HFFc6 (cell line): ENCODE measurements around the gene HS3ST3A1. TPM values are rescaled to one million over a fixed set of nuclear protein-coding genes. Genes with fewer than 3 reads are reported as not detected.
A peak's percentile ranks its signal among the peaks of the same experiment; 100 is the strongest.

ENCODE experiments used
- DNase-seq: peaks from one replicate; pipeline ENCODE4 v3.0.0-alpha.2; 2018
- H3K27ac Mint-ChIP-seq: 2 replicates; pipeline ENCODE4 v1.8.0; 2020; ENCODE audit warnings: mild to moderate bottlenecking, mixed read lengths
- H3K27me3 Mint-ChIP-seq: 2 replicates; pipeline ENCODE4 v1.8.0; 2021; ENCODE audit warnings: mild to moderate bottlenecking, moderate library complexity, mixed read lengths; ENCODE audit not compliant: insufficient read depth
- H3K36me3 Mint-ChIP-seq: 2 replicates; pipeline ENCODE4 v1.8.0; 2021; ENCODE audit warnings: low read depth, mixed read lengths
- H3K4me1 Mint-ChIP-seq: 2 replicates; pipeline ENCODE4 v1.8.0; 2020; ENCODE audit warnings: low read depth, mixed read lengths
- H3K4me3 Mint-ChIP-seq: 2 replicates; pipeline ENCODE4 v1.8.0; 2020; ENCODE audit warnings: mild to moderate bottlenecking, moderate library complexity, mixed read lengths
- H3K9me3 Mint-ChIP-seq: 2 replicates; pipeline ENCODE4 v1.8.0; 2020; ENCODE audit warnings: mild to moderate bottlenecking, mixed read lengths
- total RNA-seq, 6 experiments: library from RNA; stranded (reverse); fragmentation: NEBNext Ultra II Directional; extraction: Animal tissue kit (Norgen Biotek cat#: 25700); gene quantifications; 2 replicates in 1 of 6; 3 replicates in 5 of 6; pipeline ENCODE4 v1.2.3, GENCODE V29; 2021
- TF ChIP-seq, protein P1 (sequence below): fragments of 200-600 bp; sonication (generic); IDR thresholded peaks from 2 replicates; pipeline ENCODE4 v1.5.0; 2021; ENCODE audit warnings: antibody characterized with exemption, mild to moderate bottlenecking

Gene HS3ST3A1
- total RNA-seq, 6 experiments from 2014 or later, result 29.4 to 45.8 (median 36.5) TPM

DNA sequence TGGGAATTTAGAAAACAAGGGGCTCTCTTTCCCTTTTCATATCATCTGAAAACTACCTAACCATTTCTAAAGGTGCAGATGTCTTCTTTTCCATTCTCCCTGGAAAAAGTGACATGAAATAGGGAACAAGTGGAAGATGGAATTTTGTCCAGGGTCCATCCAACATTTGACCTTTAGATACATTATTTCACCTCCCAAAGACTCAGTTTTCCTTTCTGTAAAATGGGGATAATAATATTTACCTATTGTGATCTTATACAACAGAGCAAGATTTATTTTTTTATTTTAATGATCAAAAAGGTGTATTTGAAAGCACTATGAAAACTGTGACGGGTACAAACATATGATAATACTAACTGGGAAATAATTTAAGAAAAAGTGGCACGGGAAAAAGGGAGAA, 106.3 kb downstream of the HS3ST3A1 start:
- Mint-ChIP-seq H3K27ac (no peak overlapping the region), H3K36me3 (peaks cover 53% of the 10 kb centered on the region), H3K9me3 (no peaks in the 10 kb centered on the region), H3K4me1 (peaks cover 51% of the 10 kb centered on the region), H3K27me3 (peaks cover 4% of the 10 kb centered on the region), H3K4me3 (no peak overlapping the region)
- TF ChIP-seq, protein P1, sequence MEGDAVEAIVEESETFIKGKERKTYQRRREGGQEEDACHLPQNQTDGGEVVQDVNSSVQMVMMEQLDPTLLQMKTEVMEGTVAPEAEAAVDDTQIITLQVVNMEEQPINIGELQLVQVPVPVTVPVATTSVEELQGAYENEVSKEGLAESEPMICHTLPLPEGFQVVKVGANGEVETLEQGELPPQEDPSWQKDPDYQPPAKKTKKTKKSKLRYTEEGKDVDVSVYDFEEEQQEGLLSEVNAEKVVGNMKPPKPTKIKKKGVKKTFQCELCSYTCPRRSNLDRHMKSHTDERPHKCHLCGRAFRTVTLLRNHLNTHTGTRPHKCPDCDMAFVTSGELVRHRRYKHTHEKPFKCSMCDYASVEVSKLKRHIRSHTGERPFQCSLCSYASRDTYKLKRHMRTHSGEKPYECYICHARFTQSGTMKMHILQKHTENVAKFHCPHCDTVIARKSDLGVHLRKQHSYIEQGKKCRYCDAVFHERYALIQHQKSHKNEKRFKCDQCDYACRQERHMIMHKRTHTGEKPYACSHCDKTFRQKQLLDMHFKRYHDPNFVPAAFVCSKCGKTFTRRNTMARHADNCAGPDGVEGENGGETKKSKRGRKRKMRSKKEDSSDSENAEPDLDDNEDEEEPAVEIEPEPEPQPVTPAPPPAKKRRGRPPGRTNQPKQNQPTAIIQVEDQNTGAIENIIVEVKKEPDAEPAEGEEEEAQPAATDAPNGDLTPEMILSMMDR, result no peak
- no peak for DNase-seq

DNA sequence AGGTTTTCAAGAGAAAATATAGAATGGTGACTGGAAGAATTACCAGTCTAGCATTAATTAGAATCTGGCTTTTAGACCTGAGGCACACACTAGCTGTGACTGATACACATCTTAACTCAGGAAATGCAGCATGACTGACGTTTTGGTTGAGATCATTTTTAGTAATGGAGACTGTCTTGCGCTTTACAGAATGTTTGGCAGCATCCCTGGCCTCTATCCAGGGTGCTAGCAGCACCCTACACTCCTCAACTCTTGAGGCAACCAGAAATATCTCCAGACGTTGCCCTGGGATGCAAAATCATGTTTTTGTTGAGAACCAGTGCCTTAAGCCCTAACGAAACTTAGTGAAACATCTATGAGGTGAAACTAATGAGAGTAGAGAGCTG, 109.0 kb downstream of the HS3ST3A1 start:
- TF ChIP-seq, protein P1, result no peak
- Mint-ChIP-seq H3K4me1 (peaks cover 55% of the 10 kb centered on the region), H3K36me3 (peaks cover 53% of the 10 kb centered on the region), H3K27me3 (no peaks in the 10 kb centered on the region; the same call in none of the 2 replicates), H3K27ac (no peak overlapping the region), H3K4me3 (no peak overlapping the region), H3K9me3 (no peaks in the 10 kb centered on the region)
- no peak for DNase-seq

DNA sequence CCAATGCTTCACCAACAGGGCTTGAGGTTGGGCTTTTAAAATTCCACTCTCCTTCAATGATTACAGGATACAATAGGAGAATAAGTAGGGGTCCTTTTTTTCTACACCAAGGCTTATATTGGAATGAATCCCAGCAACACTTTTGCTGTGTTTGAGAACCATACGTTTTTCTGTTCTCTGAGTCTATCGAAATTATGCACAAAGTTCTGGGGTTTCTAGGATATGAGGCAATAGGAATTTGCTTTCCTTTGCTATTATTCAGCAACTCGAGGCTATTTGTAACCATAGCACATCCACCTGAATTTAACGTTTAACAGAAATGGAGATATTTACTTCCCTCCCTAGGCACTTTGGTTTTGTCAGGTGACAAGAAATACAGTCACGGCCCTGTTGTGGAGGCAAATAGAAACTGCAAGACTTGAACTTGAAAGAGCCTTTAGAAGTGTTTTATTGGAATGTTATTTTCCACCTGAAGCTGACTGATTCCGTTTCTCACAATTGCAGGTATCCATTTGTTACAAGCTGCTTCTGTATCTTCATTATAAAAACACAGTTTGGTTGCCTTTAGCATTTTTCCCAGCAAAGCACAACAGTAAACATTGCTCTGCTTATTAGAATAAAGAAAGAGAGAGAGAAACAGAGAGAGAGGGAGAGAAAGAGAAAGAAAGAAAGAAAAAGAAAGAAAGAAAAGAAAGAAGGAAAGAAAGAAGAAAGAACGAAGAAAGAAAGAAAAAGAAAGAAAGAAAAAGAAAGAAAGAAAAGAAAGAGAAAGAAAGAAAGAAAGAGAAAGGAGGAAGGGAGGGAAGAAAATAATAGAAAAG, 109.6 kb downstream of the HS3ST3A1 start:
- TF ChIP-seq, protein P1, result no peak

DNA sequence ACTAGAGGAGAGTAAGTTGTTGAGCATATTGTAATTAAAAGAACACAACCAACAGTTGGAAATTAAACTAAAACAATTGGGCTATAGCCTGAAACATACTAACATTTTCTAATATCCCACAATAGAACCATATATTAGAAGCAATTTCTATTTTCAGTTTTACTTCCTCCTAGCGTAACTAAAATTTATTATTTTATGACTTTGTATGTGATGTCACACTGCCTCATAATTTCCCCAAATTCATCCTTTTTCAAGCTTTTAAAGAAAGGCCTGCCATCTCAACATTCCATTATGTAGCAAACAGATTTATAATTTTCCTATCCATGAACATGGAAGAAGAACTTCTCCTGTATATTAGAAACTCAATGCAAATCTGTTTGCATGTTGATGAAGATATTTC, 110.2 kb downstream of the HS3ST3A1 start:
- no peaks in the 10 kb centered on the region for H3K9me3 Mint-ChIP-seq
- H3K27ac Mint-ChIP-seq, result peak overlapping the region; percentile 72
- no peaks in the 10 kb centered on the region; the same call in none of the 2 replicates for H3K27me3 Mint-ChIP-seq
- H3K4me1 Mint-ChIP-seq, result peaks cover 53% of the 10 kb centered on the region
- TF ChIP-seq, protein P1, result no peak
- H3K36me3 Mint-ChIP-seq, result peaks cover 48% of the 10 kb centered on the region
- no peak for DNase-seq
- H3K4me3 Mint-ChIP-seq, result no peak overlapping the region

More for the DNA sequence above, 109.6 kb downstream of the HS3ST3A1 start:
- H3K27me3 Mint-ChIP-seq, result no peaks in the 10 kb centered on the region; the same call in none of the 2 replicates
- H3K27ac Mint-ChIP-seq, result peak overlapping the region; percentile 57; the same call in 1 of the 2 replicates
- H3K36me3 Mint-ChIP-seq, result peaks cover 49% of the 10 kb centered on the region
- no peak for DNase-seq
- no peaks in the 10 kb centered on the region for H3K9me3 Mint-ChIP-seq
- H3K4me1 Mint-ChIP-seq, result peaks cover 53% of the 10 kb centered on the region
- H3K4me3 Mint-ChIP-seq, result no peak overlapping the region

DNA sequence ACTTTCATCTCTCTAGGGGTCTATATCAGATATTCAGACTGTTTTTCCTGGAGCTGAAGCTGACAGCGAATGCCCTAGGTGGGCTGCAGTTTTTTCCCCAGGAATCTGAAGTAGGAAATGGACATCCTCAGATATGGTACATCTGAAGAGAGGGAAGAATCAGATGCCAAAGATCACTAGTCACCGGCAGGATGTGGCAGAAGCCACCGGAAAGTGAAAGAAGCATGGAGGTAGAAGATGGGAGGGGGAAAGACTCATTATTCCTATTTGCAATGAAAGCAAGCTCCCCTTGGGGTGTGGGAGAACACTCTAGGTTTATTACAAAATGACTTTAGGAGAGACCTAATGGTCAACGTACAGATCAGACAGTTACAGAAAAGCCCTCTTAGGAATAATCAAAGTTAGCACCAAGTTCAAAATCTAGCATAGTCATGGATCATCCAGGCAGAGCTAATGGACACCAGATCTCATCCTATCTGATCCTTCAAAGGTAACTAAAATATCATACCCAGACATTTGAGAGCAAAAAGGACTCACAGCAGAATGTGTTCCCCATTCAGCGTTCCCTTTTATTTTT, 110.7 kb downstream of the HS3ST3A1 start:
- Mint-ChIP-seq H3K9me3 (no peaks in the 10 kb centered on the region), H3K27me3 (no peaks in the 10 kb centered on the region; the same call in none of the 2 replicates), H3K4me1 (peaks cover 53% of the 10 kb centered on the region), H3K36me3 (peaks cover 46% of the 10 kb centered on the region), H3K27ac (peak overlapping the region; percentile 72), H3K4me3 (peak overlapping the region; percentile 58)
- TF ChIP-seq, protein P1, result no peak
- DNase-seq, result no peak
